Cardiac muscle cell (in vitro differentiated cells and primary cell): ENCODE measurements around the gene DPH1. TPM values are rescaled to one million over a fixed set of nuclear protein-coding genes. Genes with fewer than 3 reads are reported as not detected.

Source experiments
- DNase-seq, 2 donors: peaks; one replicate each; pipeline versions ENCODE4 v3.0.0 to v3.0.0-alpha.2; 2010 to 2017; ENCODE audit warnings: low read depth in 1 of 2, low spot score in 1 of 2
- H3K27ac ChIP-seq: fragments of 200-600 bp; sonication (generic); 2 replicates; pipeline ENCODE4 v1.5.1; 2016
- H3K27me3 ChIP-seq: fragments of 200-600 bp; sonication (generic); 2 replicates; pipeline ENCODE4 v1.6.0; 2016; ENCODE audit warnings: control low read depth
- H3K36me3 ChIP-seq: fragments of 200-600 bp; sonication (generic); 2 replicates; pipeline ENCODE4 v1.5.1; 2016; ENCODE audit warnings: control low read depth
- H3K4me1 ChIP-seq: fragments of 200-600 bp; sonication (generic); 2 replicates; pipeline ENCODE4 v1.8.1; 2017; ENCODE audit warnings: low read depth, mild to moderate bottlenecking, mixed run types
- H3K4me3 ChIP-seq: fragments of 200-600 bp; sonication (generic); 2 replicates; pipeline ENCODE4 v1.5.1; 2016; ENCODE audit warnings: mild to moderate bottlenecking
- H3K9me3 ChIP-seq: fragments of 200-600 bp; sonication (generic); 2 replicates; pipeline ENCODE4 v1.5.1; 2017; ENCODE audit warnings: low read depth, mild to moderate bottlenecking, control low read depth
- polyA plus RNA-seq: library from polyadenylated mRNA; unstranded; fragments of >200 nt; fragmentation: Nextera tagmentation; extraction: Ambion mirVana; gene quantifications from 2 replicates; pipeline ENCODE4 v1.2.1, GENCODE V29; 2016
- total RNA-seq: library from RNA; depleted of rRNA; stranded (reverse); fragments of >200 nt; gene quantifications from 2 replicates; pipeline ENCODE4 v1.2.3, GENCODE V29; 2016
- TF ChIP-seq, protein P1 (sequence below): IDR thresholded peaks from 2 replicates; pipeline ENCODE4 v1.5.1; 2012; ENCODE audit warnings: low read depth, mild to moderate bottlenecking, low read length

DPH1 gene
- total and polyA plus RNA-seq, 2 experiments from 2014 or later: 59.5 to 88.6 TPM

GRCh38 chr17:2030779-2031163 is 818 bp downstream of the DPH1 start:
- Histone ChIP-seq H3K9me3 (no peaks in the 10 kb centered on the region), H3K36me3 (no peaks in the 10 kb centered on the region), H3K4me1 (peaks cover 5% of the 10 kb centered on the region), H3K27ac (peak overlapping the region; percentile 64), H3K27me3 (no peaks in the 10 kb centered on the region), H3K4me3 (peak overlapping the region; percentile 79)
- TF ChIP-seq, protein P1, sequence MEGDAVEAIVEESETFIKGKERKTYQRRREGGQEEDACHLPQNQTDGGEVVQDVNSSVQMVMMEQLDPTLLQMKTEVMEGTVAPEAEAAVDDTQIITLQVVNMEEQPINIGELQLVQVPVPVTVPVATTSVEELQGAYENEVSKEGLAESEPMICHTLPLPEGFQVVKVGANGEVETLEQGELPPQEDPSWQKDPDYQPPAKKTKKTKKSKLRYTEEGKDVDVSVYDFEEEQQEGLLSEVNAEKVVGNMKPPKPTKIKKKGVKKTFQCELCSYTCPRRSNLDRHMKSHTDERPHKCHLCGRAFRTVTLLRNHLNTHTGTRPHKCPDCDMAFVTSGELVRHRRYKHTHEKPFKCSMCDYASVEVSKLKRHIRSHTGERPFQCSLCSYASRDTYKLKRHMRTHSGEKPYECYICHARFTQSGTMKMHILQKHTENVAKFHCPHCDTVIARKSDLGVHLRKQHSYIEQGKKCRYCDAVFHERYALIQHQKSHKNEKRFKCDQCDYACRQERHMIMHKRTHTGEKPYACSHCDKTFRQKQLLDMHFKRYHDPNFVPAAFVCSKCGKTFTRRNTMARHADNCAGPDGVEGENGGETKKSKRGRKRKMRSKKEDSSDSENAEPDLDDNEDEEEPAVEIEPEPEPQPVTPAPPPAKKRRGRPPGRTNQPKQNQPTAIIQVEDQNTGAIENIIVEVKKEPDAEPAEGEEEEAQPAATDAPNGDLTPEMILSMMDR: peak; percentile 62
- DNase-seq: peak in 1 of 2 donors; percentile 92

GRCh38 chr17:2033153-2033552 is 3.2 kb downstream of the DPH1 start:
- Histone ChIP-seq H3K4me3 (no peak overlapping the region), H3K4me1 (peaks cover 5% of the 10 kb centered on the region), H3K27ac (no peak overlapping the region), H3K36me3 (peaks cover 2% of the 10 kb centered on the region), H3K27me3 (no peaks in the 10 kb centered on the region), H3K9me3 (no peaks in the 10 kb centered on the region)
- TF ChIP-seq, protein P1: no peak
- no peak for DNase-seq

GRCh38 chr17:2034157-2034556 is 4.2 kb downstream of the DPH1 start:
- DNase-seq: peak in 1 of 2 donors; percentile 69
- TF ChIP-seq, protein P1: no peak
- Histone ChIP-seq H3K9me3 (no peaks in the 10 kb centered on the region), H3K4me1 (peaks cover 5% of the 10 kb centered on the region), H3K27me3 (no peaks in the 10 kb centered on the region), H3K36me3 (peaks cover 2% of the 10 kb centered on the region), H3K4me3 (no peak overlapping the region), H3K27ac (no peak overlapping the region)

DNA sequence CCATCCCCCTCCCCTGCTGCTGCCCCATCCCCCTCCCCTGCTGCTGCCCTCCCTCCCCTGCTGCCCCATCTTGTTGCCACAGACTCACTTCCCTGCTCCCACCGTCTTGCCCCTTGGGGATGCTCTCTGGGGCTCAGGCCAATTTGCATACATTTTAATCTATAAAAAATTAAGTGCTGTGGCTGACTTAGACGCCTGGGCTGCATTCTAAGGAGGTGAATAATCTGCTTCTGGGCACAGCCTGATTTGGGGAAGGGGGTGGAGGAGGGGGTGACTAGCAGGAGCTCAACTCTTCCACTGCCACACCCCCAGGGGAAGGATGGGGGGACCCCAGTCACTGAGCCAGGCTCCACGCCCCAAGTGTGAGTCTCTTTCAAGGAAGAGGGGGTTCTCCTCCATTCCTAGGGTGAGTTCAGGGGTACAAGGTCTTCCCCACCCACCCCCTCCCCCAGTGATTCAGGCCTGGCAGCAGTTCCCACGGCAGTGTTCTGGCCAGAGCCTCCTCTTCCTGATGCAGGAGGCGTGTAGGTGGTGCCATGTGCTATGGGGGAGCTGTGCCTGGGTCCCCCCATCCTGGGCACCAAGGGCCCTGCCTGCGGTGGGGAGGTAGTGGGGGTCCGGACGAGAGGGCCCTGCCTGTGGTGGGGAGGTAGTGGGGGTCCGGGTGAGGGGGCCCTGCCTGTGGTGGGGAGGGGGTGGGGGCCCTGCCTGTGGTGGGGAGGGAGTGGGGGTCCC is 5.0 kb downstream of the DPH1 start:
- peak in 1 of 2 donors; percentile 90 for DNase-seq
- no peak overlapping the region for H3K4me3 ChIP-seq
- no peak overlapping the region for H3K27ac ChIP-seq
- TF ChIP-seq, protein P1: no peak
- no peaks in the 10 kb centered on the region for H3K9me3 ChIP-seq
- peaks cover 2% of the 10 kb centered on the region for H3K36me3 ChIP-seq
- peaks cover 5% of the 10 kb centered on the region for H3K4me1 ChIP-seq
- H3K27me3 ChIP-seq: no peaks in the 10 kb centered on the region

DNA sequence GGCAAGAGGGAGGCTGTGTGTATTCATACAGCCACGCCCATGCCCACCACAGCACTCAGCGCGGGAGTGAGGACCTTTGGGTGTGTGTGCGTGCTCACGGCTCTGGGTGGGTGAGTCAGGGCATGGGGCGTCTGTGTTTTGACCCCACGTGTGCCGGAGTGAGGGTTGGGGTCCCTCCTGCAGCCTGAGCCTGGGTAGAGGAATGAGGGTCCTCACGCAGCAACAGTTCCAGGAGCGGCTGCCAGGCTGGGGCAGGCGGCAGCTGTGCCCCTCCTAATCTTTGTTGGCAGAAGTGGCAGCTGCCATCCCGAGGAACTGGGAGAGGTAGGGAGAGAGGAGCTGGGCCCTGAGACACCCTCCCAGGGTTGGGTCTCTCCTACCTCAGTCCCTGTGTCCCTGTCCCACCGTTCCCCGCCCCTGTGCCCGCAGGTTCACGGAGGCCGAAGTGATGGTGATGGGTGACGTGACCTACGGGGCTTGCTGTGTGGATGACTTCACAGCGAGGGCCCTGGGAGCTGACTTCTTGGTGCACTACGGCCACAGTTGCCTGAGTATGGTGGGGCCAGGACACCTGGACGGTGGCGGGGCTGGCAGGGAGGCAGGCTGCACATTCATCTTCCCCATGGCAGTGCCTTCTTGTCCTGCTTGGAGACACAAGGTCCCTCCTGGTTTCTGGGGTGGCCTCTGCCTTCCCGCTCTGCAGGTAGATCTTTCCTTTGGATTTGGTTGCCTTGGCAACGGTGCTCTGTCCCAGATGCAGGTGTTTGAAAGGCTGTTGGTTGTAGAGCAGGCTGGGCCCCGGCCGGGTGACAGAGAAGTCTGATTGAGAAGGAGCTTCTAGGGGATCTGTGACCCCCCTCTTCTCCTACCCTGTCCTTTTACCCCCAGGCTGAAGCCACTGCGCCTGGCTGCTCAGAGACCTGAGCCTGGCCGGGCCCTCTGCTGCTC is 5.9 kb downstream of the DPH1 start:
- peaks cover 2% of the 10 kb centered on the region for H3K36me3 ChIP-seq
- H3K4me3 ChIP-seq: no peak overlapping the region
- TF ChIP-seq, protein P1: no peak

More for the DNA sequence above, 5.9 kb downstream of the DPH1 start:
- no peaks in the 10 kb centered on the region for H3K9me3 ChIP-seq
- no peak for DNase-seq
- H3K27me3 ChIP-seq: no peaks in the 10 kb centered on the region
- H3K27ac ChIP-seq: no peak overlapping the region
- H3K4me1 ChIP-seq: peaks cover 4% of the 10 kb centered on the region
